GM12874 (cell line): Measurements from ENCODE around the gene EGFLAM.

Experiments used
- CTCF ChIP-seq: IDR thresholded peaks from 2 replicates; pipeline ENCODE4 v1.5.1; 2011; ENCODE audit warnings: low read depth, mild to moderate bottlenecking, control low read depth, low read length, moderate library complexity; ENCODE audit not compliant: insufficient read depth

Gene EGFLAM

GRCh38 chr5:38500573-38501260 lies 242.4 kb downstream of the EGFLAM start:
- no peak for TF ChIP-seq CTCF

- TF ChIP-seq CTCF, result no peak
Measured at GRCh38 chr5:38506302-38506701, 247.9 kb downstream of the EGFLAM start.

- TF ChIP-seq CTCF, result no peak
Measured at GRCh38 chr5:38509185-38509584, 250.8 kb downstream of the EGFLAM start.
